ENCODE results near the gene ERGIC1. TPM values are rescaled to one million over a fixed set of nuclear protein-coding genes. Genes with fewer than 3 reads are reported as not detected.

Gene ERGIC1
- total RNA-seq, 4 donors from 2014 or later, result 60.9 to 123 (median 99.3) TPM

DNA sequence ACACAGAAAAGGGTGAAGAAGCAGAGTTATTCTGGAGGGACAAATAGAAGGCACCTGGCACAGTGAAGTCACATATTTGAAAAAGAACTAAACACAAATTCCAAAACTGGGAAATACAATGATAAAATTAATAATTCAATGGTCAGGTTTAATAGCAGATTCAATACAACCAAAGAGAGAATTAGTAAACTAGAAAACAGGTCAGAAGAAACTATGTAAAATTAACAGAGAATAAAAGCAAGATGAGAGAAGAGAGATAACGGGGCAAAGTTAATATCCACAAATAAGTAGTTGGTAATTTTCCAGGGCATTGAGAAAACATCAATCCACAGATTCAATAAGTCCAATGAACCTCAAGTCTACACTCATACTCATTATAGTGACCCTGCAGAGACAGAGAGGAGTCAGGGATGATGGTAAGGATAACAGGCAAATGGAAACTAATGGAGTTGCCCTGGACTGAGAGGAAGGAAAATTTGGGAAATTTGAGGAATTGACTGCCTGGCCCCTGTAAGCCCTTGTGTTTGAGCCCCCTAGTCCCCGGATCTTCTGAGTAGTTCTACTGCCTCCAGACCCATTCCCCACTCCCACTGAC is 8.3 kb upstream of the ERGIC1 start:
- Histone ChIP-seq H3K4me3 (no peak overlapping the region), H3K4me1 (peaks cover 0 to 5% (median 0%) of the 10 kb centered on the region in 4 donors), H3K27me3 (no peaks in the 10 kb centered on the region), H3K9me3 (peaks cover 0 to 17% (median 3%) of the 10 kb centered on the region in 4 donors), H3K27ac (no peak overlapping the region), H3K36me3 (no peaks in the 10 kb centered on the region)
- no peak for TF ChIP-seq EP300 (IDR thresholded peaks at IDR 0.05)
- TF ChIP-seq CTCF (IDR thresholded peaks at IDR 0.05), result no peak
- no peak for TF ChIP-seq POLR2A (IDR thresholded peaks at IDR 0.05)
- DNase-seq (ENCODE audit: low spot score in 2 of 2), result no peak
- 47 to 50% methylated on average over 2 of the region's 2 CpGs for WGBS, 2 donors

- 61% methylated on average over 2 of the region's 2 CpGs for WGBS, 2 donors
- DNase-seq (ENCODE audit: low spot score in 2 of 2), result no peak
- TF ChIP-seq EP300 (IDR thresholded peaks at IDR 0.05) (no peak), POLR2A (IDR thresholded peaks at IDR 0.05) (no peak)
- H3K36me3 ChIP-seq, result no peaks in the 10 kb centered on the region
- H3K27me3 ChIP-seq, result no peaks in the 10 kb centered on the region
- H3K27ac ChIP-seq, result no peak overlapping the region
- no peak overlapping the region for H3K4me3 ChIP-seq
- H3K4me1 ChIP-seq, result peaks cover 0 to 6% (median 0%) of the 10 kb centered on the region in 4 donors
- H3K9me3 ChIP-seq, result peaks cover 0 to 17% (median 3%) of the 10 kb centered on the region in 4 donors
These were observed 6.2 kb upstream of the ERGIC1 start for GRCh38 chr5:172827841-172828240.

DNA sequence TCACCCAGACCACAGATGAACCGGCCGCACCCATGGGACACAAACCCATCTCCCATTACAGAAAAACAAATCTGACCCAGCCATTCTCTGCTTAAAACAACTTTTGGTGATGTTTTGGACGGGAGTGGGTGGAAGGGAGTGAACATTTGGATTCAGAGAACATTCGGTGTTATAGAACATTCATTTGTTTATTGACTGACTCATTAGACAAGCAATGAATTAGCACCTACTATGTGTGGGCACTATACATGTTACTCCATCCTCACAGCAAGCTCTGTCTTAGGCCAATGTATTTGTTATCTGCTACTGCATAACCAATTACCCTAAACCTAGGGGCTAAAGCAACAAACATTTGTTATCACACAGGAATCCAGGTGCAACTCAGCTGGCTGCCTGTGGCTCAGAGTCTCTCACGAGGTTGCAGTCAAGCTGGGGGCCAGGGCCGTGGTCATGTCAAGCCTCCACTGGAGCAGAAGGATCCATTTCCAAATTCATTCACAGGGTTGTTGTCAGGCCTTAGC is 5.1 kb upstream of the ERGIC1 start:
- Histone ChIP-seq H3K9me3 (peaks cover 0 to 17% (median 3%) of the 10 kb centered on the region in 4 donors), H3K4me3 (no peak overlapping the region), H3K36me3 (no peaks in the 10 kb centered on the region), H3K27ac (peak overlapping the region in 1 of 4 donors; percentile 25), H3K4me1 (peaks cover 0 to 18% (median 2%) of the 10 kb centered on the region in 4 donors), H3K27me3 (no peaks in the 10 kb centered on the region)
- DNase-seq (ENCODE audit: low spot score in 2 of 2), result no peak
- WGBS, 2 donors, result 48% methylated on average over 6 of the region's 6 CpGs
- TF ChIP-seq CTCF (IDR thresholded peaks at IDR 0.05) (no peak), POLR2A (IDR thresholded peaks at IDR 0.05) (no peak), EP300 (IDR thresholded peaks at IDR 0.05) (no peak)

- Histone ChIP-seq H3K27ac (no peak overlapping the region), H3K36me3 (no peaks in the 10 kb centered on the region), H3K27me3 (no peaks in the 10 kb centered on the region), H3K4me1 (peaks cover 0 to 24% (median 6%) of the 10 kb centered on the region in 4 donors), H3K4me3 (no peak overlapping the region), H3K9me3 (peaks cover 0 to 14% (median 2%) of the 10 kb centered on the region in 4 donors)
- no peak for DNase-seq (ENCODE audit: low spot score in 2 of 2)
- 89 to 100% methylated on average over 1 of the region's 1 CpG for WGBS, 2 donors
- TF ChIP-seq EP300 (IDR thresholded peaks at IDR 0.05) (no peak), CTCF (IDR thresholded peaks at IDR 0.05) (no peak), POLR2A (IDR thresholded peaks at IDR 0.05) (no peak)
These were observed 3.7 kb upstream of the ERGIC1 start for GRCh38 chr5:172830275-172830799.

DNA sequence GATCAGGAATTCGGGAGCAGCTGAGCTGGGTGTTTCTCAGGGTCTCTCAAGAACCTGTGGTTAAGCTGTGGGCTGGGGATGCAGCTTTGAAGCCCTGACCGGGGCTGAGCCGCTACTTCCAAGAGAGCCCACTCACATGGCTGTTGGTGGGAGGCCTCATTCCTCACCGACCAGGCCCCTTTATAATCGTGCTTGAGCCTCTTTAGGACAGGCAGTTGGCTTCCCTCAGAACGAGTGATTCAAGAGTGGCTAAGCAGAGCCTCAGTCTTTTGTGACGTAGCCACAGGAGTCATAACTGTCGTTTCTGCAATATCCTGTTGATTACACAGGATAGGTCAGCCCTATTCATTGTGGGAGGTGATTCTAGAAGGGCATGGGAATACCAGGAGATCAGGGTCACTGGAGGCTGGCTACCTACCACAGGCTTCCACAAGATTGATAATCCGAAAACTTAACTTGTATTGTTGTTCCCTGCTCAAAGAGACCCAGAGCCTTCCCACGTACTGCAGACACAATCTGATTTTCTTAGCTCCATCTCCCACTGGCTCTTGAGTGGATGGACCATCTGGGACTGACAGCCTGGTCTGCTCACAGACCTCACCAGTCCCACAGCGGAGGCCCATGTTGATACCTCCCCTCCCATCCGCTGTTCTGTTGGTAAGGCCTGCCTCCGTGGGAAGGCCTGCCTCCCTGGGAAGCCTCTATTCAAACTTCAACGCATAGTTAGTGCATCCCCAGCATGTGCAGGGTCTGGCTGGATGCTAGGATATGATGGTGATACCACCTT is 3.0 kb upstream of the ERGIC1 start:
- WGBS, 2 donors, result 50 to 58% methylated on average over 14 of the region's 14 CpGs
- Histone ChIP-seq H3K27me3 (no peaks in the 10 kb centered on the region), H3K4me1 (peaks cover 0 to 31% (median 12%) of the 10 kb centered on the region in 4 donors), H3K27ac (peak overlapping the region in 1 of 4 donors; percentile 37), H3K36me3 (no peaks in the 10 kb centered on the region), H3K9me3 (peaks cover 0 to 7% (median 0%) of the 10 kb centered on the region in 4 donors), H3K4me3 (no peak overlapping the region)
- TF ChIP-seq EP300 (IDR thresholded peaks at IDR 0.05) (no peak), CTCF (IDR thresholded peaks at IDR 0.05) (no peak), POLR2A (IDR thresholded peaks at IDR 0.05) (no peak)
- no peak for DNase-seq (ENCODE audit: low spot score in 2 of 2)

All from tibial nerve (tissue), 4 donors.